CD4-positive, alpha-beta T cell treated with Interleukin-21 for 1 hour (primary cell): Measurements from ENCODE around the gene LRCH1.
"Not testable (repeated sequence)": the region's sequence is repeated elsewhere in the genome, so short reads cannot be mapped to it uniquely, and the experiment has no call there.

Source experiments
- DNase-seq: peaks from one replicate; pipeline ENCODE4 v3.0.0-alpha.2; 2020

Gene LRCH1

DNA sequence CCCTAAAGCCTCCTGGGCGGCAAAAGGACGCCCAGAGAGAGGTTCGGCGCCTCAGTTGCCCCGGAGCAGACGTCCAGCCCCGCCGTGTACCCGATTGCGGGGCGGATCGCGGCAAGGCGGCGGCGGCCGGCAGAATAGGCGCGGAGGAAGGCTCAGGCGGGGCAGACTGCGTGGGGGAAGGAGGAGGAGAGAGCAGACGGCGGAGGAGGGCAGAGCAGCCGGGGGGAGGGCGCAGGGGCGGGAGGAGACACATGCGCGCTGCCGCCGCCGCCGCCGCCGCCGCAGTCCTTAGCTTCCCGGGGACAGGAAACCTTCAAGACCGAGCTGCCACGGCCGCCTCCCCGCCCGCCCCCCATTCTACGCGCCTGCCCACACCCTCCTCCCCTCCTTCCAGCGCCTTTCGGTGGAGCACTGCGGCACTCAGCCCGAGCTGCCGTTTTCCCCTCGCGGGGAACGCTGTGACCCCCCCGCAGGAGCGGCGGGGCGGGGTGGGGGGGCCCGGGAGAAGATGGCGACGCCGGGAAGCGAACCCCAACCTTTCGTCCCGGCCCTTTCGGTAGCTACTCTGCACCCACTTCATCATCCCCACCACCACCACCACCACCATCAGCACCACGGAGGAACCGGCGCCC is at the start of gene LRCH1:
LRCH1 (plus strand) TSS at position 282 of the 632 bp plus-strand sequence; CDS start at position 509, 227 bp downstream.
- DNase-seq, result peak; percentile 87

DNA sequence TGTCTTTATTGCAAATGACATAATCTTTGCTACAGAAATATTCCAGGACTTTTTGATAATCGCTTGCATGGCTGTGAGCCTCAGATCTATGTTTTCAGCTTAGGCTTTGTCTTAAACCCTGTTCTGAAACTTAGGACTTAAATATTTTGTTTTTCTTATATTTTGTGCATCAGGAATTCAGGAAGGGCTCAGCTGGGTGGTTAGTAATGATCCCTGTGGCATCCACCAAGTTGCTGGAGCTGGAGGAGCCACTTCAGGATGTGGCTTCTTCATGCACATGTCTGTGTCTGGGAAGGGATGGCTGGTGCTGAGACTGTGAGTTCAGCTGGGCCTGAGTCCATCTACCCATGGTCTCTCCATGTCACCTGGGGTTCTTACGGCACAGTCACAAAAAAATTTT is 48.9 kb upstream of the LRCH1 start:
- no peak for DNase-seq

DNA sequence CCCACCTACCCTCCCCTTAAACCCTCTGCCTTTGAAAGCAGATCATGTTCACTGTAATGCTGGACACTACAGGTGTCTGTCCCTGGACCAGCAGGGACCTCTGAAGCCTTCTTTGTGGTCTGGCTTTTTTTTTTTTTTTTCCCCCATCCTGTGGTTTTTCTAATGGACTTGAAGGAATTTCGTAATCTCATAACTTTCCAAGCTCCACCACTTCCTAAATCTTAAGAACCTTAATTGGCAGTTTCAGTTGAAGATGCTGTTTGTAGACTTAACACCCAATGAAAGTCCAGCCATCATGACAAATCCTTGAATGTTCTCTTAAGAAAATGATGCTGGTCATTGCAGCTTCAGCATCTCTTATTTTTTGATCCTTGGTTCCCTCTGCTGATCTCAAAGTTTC is 45.0 kb upstream of the LRCH1 start:
- DNase-seq, result no peak

- DNase-seq, result no peak
Measured at GRCh38 chr13:46509981-46510380, 43.0 kb upstream of the LRCH1 start.

DNA sequence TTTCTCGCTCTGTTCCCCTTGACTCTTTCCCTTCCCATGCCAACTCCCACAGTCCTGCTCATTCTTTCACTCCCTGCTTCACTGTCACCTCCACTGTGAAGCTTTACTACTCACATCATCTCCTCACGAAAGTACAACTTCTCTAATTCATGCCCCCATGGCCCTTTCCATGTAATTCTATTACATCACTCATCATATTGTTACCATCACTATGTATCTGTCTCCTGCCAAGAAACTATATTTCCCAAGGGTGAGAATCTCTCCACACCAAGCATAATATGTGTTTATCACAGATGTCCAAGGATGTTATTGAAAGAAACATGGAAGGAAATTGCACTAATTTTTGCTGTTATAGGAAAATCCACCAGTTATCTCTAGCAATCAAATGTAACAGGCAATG is 37.2 kb upstream of the LRCH1 start:
- no peak for DNase-seq

GRCh38 chr13:46516599-46517338 is 36.2 kb upstream of the LRCH1 start:
- no peak for DNase-seq

- not testable (repeated sequence) for DNase-seq
Measured at GRCh38 chr13:46517748-46518147, 35.2 kb upstream of the LRCH1 start.

- DNase-seq, result no peak
Measured at GRCh38 chr13:46519182-46519581, 33.8 kb upstream of the LRCH1 start.

- no peak for DNase-seq
Measured at GRCh38 chr13:46520166-46520565, 32.8 kb upstream of the LRCH1 start.

- DNase-seq, result no peak
Measured at GRCh38 chr13:46521486-46521885, 31.5 kb upstream of the LRCH1 start.

DNA sequence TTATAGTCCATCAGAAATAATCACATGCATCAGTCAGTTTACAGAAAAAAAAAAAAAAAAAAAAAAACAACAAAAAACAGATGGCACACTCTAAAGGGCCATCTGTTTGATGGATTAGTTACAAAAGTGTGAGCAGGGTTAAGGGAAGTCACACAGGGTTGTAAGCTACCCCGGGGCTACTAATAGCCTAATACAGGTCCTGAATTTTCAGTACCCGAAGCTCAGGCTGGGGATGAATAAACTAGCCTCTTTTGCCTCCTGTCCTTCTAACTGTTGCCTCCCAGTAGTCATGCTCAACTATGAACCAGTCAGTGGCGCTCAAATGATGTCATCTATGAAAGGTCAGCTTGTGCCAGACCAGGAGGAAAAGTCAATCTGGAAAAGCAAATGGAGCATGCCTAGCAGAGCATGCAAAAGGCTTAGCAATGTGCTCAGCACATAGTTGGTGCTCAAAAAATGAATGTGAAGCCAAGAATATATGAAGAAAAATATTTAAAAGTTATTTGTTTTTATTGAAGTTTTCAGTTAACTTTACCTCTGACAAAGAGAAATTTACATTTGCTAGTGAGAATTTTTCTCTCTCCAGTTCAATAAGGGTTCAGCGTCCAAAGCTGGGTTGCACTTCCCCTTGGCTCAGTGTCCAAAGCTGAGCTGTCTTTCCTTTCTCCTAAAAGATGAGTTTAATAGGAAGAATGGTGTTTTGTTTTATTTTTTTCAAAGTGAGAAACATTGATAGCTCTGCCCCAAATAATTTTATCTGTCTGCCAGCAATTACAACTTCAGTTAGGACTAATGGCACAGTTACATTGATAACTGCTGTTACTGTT is 30.8 kb upstream of the LRCH1 start:
- DNase-seq, result no peak

DNA sequence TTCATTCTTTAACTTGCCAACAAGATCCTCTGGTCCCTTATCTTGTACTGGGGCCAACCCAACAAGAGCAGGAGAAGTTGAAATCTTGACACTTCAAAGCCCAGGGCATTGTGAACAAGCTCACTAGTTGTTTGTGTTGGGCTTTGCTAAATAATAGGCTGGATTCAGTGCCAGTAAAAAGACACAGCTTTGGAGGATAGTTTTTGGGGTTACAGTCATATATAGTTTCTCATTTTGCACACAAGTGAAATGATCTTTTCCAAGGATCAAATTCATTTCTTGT is 30.3 kb upstream of the LRCH1 start:
- no peak for DNase-seq

DNA sequence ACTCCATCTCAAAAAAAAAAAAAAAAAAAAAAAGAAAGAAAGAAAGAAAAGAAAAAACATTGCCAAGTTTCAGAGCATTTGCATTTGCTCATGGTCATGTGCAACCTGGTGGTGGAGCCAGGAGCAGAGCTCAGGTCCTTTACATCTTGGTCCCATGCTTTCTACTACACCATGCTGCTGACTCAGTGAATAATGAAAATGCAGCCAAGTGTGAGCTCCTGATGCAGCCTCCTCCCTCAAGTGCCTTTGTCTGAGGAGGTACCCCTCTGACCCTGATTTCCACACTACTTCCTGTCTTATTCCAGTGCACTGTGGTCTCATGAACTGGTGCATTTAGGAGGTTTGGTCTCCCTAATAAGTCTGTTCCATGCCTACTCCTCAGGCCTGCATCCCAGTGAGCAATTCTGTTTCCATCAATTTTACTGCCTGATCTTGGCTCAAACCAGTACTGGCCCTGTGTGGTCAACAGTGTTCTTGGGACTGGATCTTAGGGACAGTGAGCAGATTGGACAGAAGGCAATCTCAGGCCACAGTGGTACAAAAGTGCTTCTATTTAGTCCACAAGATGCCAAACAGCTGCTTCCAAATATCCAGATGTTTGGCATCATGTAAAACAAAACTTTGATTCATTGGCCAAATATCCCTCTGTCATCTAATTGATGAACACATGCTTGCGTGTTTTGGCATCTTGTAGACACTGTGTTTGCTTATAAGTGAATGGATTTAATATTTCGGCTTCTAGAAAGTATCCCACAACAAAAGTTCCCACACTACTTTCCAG is 28.8 kb upstream of the LRCH1 start:
- DNase-seq, result no peak

DNA sequence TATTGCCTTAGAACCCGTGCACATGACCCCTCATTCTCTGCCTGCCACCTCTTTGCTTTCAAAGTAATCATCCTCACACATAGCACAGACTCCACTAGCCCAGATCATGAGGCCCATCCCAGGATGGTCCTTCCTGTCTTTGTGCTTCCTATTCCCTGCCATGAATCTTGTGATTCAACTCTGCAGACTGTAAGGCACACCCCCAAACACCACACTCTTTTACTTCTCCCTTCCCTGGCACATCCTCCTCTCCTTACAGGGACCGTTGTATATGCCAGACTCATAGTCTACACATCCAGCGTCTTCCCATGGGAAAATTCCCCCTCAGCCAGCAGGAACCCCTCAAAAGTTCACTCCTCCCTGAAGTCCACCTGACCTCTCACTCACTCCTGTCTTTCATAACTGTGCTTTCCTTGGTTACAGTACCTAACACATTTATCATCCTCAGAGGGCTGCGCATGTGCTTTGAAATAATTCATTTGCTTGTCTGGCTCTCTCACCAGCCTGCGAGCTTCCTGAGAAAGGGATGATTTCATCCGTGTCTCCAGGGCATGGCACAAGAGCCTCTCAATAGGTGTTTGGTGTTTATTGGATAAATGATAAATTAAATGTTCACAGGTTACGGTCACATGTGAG is 26.8 kb upstream of the LRCH1 start:
- no peak for DNase-seq

- DNase-seq, result no peak
Measured at GRCh38 chr13:46526740-46527139, 26.2 kb upstream of the LRCH1 start.

DNA sequence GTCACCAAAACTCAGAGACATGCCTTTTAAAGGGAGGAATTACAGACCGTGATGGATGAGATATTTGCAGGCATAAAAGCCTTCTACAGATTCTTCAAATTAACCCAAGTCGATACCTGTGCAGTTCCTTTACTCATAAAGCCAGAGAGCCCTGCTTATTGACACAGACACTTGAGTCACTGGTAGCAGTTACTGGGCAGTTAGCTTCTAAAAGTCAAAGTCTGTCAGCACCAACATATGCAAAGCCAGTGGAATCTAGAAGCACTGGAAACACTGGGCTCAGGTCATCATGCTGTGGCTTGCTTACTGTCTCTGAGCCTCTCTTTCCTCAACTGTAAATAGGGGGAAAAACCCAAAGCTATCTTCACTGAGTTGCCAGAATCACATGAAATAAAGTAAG is 25.7 kb upstream of the LRCH1 start:
- no peak for DNase-seq

- no peak for DNase-seq
Measured at GRCh38 chr13:46529216-46529919, 23.6 kb upstream of the LRCH1 start.

GRCh38 chr13:46530084-46530935 is 22.7 kb upstream of the LRCH1 start:
- no peak for DNase-seq

- no peak for DNase-seq
Measured at GRCh38 chr13:46531953-46532352, 21.0 kb upstream of the LRCH1 start.

GRCh38 chr13:46535002-46535401 is 18.0 kb upstream of the LRCH1 start:
- DNase-seq, result no peak

DNA sequence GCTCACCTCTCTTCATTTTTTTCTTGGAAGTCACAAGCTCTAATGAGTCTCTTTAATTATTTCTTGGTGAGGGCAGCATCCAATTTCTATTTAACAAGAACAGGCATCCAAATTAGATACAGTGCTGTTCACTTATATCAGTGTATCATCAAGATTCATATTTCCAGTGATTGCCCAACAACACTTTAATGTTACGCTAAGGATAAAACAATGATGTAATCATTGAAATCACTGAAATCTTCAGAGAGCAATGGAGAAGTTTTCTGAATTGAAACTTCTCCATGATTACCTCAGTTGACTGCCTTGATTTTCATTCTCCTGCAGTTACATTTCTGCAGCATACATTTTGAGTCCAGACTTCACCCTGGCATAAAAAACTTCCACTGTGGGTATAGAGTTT is 17.1 kb upstream of the LRCH1 start:
- no peak for DNase-seq
